ENCODE data around the gene SEMA3C.

Gene SEMA3C

GRCh38 chr7:80819503-80819902 lies 99.3 kb downstream of the SEMA3C start:
- no peak for DNase-seq

- no peak for DNase-seq
Measured at GRCh38 chr7:80818181-80818580, 100.7 kb downstream of the SEMA3C start.

DNA sequence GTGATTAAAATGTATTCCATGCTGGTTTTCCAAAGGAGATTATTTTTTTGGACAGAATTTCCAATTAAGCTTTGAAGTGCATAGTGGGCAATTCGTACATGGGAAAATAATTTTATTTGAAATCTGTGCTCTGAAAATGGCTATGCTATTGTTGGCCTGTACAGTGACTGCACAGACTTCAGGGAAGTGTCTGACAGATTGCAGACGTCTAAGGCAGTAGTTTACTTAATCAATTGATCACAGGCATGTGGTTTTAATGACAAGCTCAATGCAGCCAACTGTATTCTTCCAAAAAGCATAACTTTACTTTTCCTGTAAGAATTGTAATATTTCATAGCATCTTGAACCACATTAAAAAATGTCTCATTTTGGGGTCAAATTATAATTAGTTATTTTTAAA lies 102.0 kb downstream of the SEMA3C start:
- DNase-seq: no peak

- DNase-seq: no peak
Measured at GRCh38 chr7:80815733-80816132, 103.1 kb downstream of the SEMA3C start.

DNA sequence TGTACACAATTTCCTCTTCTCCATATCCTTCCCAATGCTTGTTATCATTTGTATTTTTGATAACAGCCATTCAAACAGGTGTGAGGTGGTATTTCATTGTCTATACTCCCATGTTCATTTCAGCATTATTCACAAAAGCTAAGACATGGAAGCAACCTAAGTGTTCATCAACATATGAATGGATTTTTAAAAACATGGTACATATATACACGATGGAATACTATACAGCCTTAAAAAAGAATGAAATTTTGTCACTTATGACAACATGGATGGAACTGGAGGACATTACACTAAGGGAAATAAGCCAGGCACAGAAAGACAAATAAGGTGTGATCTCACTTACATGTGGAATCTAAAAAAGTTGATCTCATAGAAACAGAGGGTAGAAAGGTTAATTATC lies 109.3 kb downstream of the SEMA3C start:
- no peak for DNase-seq

- no peak for DNase-seq
Measured at GRCh38 chr7:80807166-80807900, 111.5 kb downstream of the SEMA3C start.

GRCh38 chr7:80806663-80807062 lies 112.2 kb downstream of the SEMA3C start:
- DNase-seq: no peak

GRCh38 chr7:80804589-80804988 lies 114.3 kb downstream of the SEMA3C start:
- DNase-seq: no peak

DNA sequence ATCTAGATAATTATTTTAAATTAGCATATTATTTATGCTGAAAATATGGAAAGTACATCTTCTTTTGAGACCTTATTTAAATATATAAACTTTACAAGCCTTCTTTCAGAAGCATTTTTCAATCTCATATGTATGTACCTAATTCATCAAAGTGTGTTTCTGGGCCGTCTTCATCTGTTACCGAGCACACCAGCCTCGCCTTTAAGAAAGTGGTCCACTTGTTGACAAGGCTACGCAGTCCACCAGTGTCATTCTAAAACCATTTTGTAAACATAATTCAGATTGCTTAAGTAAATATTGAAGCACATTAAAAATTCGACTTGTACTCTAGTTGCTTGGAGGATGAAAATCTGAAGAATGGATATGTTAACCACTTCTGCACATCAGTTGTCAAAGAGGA lies 116.3 kb downstream of the SEMA3C start:
- DNase-seq: no peak

DNA sequence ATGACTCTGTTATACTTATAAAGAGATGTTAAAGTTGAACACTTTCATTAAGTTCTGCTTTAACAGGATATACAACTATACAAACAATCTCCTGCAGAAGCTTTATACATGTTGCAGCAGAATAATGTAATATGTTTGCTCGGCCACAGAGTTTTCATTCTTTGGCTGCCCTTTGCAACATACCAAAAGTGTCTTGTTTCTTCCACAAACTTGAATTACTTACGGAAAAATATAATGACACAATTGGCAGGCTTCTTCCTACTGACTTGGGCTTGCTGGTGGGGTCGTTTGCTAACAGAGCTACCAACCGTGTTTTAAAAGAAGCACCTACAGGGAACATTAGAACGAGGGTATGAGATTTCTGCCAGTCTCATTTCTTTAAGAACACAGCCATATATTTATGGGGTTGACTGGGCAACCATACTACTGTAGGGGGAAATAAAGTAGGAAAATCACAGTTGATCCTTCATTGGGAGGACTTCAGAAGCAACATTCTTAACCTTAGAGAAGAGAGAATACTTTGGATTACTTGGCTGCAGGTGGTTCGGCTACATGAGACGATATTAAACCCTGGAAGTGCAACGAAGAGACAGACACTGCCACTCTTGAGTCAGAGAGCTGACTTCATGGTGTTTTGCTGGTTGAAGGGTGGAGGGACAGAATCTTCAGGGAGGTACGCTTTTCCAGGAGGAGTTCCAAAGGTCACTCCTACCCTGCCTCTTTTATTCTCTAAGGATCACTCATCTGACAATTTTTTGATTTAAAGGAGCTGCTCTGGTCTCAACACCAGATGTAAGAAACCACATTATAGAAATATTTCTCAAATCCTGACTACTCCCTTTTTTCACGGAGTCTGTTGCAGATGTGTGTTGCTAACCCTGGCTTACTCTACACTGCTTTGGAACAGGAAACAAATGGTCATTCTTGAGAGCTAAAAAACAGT lies 123.9 kb downstream of the SEMA3C start:
- no peak for DNase-seq

DNA sequence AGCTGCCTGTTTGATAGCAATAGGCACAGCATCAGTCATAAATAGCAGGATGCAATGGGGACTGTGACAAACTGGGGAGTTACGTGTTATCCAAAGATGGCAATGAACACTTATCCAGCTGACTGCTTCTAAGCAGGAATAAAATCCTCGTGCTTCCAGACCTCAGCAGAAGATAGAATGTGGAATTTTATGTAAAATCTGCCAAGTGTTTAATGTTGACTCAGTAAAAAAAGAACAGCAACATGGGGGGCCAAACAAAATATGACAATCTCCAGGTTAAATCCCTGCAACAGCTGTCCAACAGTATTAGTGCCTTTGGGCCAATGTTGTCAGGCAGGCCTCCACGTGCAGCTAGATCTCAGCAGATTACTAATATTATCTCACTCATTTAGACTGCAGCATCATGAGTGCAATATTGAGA lies 127.3 kb downstream of the SEMA3C start:
- DNase-seq: no peak

GRCh38 chr7:80790877-80791276 lies 128.0 kb downstream of the SEMA3C start:
- DNase-seq: no peak

DNA sequence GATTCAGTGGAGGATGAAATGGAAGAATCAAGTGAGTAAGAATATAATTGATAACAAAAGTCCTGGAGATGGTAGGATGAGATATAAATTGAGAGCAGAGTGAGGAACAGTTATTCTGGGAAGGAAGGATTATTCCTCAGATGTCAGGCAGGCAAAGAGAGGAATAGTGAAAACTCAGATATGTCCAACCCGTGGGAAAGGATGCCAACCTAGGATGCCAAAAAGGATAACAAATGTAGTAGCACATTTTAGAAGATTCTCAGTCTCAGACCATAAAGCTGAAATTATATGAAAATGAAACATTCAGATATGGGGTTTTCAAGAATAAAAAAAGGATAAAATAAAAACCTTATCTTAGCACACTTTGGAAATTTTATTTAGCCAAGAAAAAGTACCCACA lies 131.1 kb downstream of the SEMA3C start:
- no peak for DNase-seq

GRCh38 chr7:80785961-80786536 lies 132.8 kb downstream of the SEMA3C start:
- DNase-seq: no peak

GRCh38 chr7:80785276-80785675 lies 133.6 kb downstream of the SEMA3C start:
- no peak for DNase-seq

- no peak for DNase-seq
Measured at GRCh38 chr7:80783678-80784327, 135.0 kb downstream of the SEMA3C start.

DNA sequence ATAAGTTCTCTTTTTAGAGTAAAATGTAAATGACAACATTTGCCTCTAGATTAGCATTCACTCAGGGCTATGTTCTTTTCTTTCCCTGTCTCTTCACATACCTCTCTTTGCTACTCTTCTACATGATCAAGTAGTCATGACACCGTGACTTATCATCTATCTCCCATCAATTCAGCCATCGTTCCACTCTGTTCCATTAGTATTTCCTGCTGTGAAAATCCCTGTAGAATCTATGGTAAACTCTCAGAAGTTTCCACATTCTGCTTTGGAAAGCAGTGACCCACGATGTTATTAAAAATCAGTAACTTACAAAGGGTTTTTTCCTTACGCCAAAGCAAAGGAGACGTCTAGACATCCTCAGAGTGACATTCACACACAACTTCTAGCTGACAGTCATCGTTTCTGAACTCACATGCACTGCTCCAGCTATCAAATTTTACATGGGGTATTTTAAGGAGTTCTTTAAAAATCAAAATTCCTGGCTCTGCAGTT lies 135.6 kb downstream of the SEMA3C start:
- DNase-seq: no peak

DNA sequence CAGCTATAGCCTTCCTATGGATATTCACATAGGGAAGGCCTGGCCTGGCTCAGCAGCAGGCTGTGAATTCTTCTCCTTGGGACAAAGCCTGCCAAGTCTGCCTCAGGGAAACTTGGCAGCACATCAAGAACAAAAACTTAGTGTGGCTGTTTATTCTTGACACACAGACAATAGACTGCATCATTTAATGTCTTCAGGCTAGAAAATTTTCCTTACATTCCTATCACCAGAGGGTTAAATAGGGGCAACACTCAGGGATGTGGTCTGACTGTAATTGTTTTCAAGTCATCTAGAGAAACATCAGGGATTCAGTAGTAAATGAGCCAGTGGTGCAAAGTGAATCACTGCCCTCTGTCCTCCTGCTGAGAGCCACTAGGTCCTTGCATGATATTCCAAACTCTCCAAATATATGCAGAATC lies 137.3 kb downstream of the SEMA3C start:
- DNase-seq: no peak

- DNase-seq: no peak
Measured at GRCh38 chr7:80781146-80781545, 137.7 kb downstream of the SEMA3C start.

DNA sequence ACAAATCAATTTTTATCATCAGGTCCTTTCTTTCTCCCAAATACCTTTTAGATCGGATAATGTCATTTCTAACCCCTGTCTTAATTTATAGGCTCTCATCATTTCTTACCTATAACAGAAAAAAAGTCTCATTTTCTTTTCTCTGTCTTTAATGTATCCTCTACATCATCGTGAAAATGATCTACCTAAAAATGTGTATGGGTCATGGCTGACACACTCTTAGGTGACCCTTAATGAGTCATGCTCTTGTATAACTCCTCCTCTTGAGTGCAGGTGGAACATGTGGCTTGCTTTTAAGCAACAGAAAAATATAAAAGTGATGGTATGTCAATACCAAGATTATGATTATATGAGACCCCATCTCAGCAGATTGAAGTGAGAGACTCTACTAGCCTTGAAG lies 139.4 kb downstream of the SEMA3C start:
- DNase-seq: no peak

GRCh38 chr7:80775897-80776296 lies 143.0 kb downstream of the SEMA3C start:
- DNase-seq: no peak

DNA sequence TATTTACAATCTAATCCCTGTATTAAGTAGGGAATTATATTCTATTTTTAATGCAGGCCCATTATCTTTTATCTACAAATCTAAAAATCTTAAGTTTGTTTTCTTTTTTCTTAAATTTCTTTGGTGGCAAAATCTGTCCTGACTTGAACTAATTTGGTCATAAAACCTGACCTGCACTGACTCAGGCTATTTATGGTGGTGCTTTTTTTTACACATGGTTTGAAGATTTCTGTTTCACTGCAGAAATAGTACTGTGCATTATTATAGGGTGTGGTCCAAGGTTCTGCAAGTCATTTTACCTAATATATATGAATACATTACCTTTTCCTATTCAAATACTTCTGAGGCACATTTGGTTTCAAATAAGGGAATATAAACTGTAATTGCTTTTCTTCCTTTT lies 143.4 kb downstream of the SEMA3C start:
- DNase-seq: no peak

GRCh38 chr7:80774843-80775242 lies 144.0 kb downstream of the SEMA3C start:
- DNase-seq: no peak
